Heart left ventricle (tissue), 16 donors: Measurements from ENCODE around the gene NCKIPSD. TPM values are rescaled to one million over a fixed set of nuclear protein-coding genes. Genes with fewer than 3 reads are reported as not detected.

Source experiments
- ATAC-seq, 4 donors: fragments of 200-7000 bp; cut with Tn5 transposase; one replicate each; pipeline ENCODE4 v1.9.1; 2020 to 2022; ENCODE audit warnings: moderate library complexity in 4 of 4, mild to moderate bottlenecking in 3 of 4, moderate number of reproducible peaks in 1 of 4
- DNase-seq, 5 donors: peaks; one replicate each; pipeline ENCODE4 v3.0.0-alpha.2; 2020
- H3K27ac ChIP-seq, 12 donors: fragments of 200-600 bp; sonication (generic) in 4 of 12; one replicate each; pipeline versions ENCODE4 v1.5.0 to v1.8.0; 2016 to 2022; ENCODE audit warnings: mild to moderate bottlenecking in 2 of 12
- H3K27me3 ChIP-seq, 9 donors: fragments of 200-600 bp; sonication (generic) in 2 of 9; one replicate each; pipeline versions ENCODE4 v1.5.1 to v1.8.0; 2016 to 2022; ENCODE audit warnings: mild to moderate bottlenecking in 3 of 9
- H3K36me3 ChIP-seq, 9 donors: fragments of 200-600 bp; sonication (generic) in 2 of 9; one replicate each; pipeline versions ENCODE4 v1.5.0 to v1.8.0; 2018 to 2022; ENCODE audit warnings: mild to moderate bottlenecking in 2 of 9
- H3K4me1 ChIP-seq, 12 donors: fragments of 200-600 bp; sonication (generic) in 4 of 12; one replicate each; pipeline versions ENCODE4 v1.5.0 to v1.8.0; 2016 to 2022; ENCODE audit warnings: mild to moderate bottlenecking in 3 of 12
- H3K4me3 ChIP-seq, 12 donors: fragments of 200-600 bp; sonication (generic) in 4 of 12; one replicate each; pipeline versions ENCODE4 v1.5.0 to v1.8.0; 2017 to 2022; ENCODE audit warnings: mild to moderate bottlenecking in 9 of 12, moderate library complexity in 4 of 12
- H3K9me3 ChIP-seq, 12 donors: fragments of 200-600 bp; sonication (generic) in 4 of 12; one replicate each; pipeline versions ENCODE4 v1.5.0 to v1.8.0; 2016 to 2022; ENCODE audit warnings: mild to moderate bottlenecking in 1 of 12
- CTCF ChIP-seq, 12 donors: fragments of 200-600 bp; sonication (generic) in 4 of 12; IDR thresholded peaks; one replicate each; pipeline versions ENCODE4 v1.5.0 to v1.8.0; 2018 to 2022; ENCODE audit warnings: antibody characterized with exemption in 12 of 12, mild to moderate bottlenecking in 5 of 12
- POLR2A ChIP-seq, 2 donors: fragments of 450-650 bp; IDR thresholded peaks; one replicate each; pipeline ENCODE4 v1.6.1; 2017; ENCODE audit warnings: antibody characterized with exemption in 2 of 2, mild to moderate bottlenecking in 2 of 2, moderate library complexity in 2 of 2
- WGBS, 4 donors: extraction: QIAGEN DNeasy Blood & Tissue Kit in 2 of 4; methylation state at CpG; one replicate each; pipeline versions ENCODE4 v1.1.5 to v1.1.7; 2013 to 2018; 5-methylcytosine and 5-hydroxymethylcytosine counted together
- intact Hi-C, 10 donors: fragments of 100-400 bp; cut with DNase I; formaldehyde crosslinking; loops; one replicate each; pipeline versions ENCODE4 v1.11.1 to v1.14.2; 2022
- polyA plus RNA-seq, 2 donors: library from polyadenylated mRNA; stranded (reverse); fragments of 200-250 nt; gene quantifications; one replicate each; pipeline ENCODE4 v1.2.3, GENCODE V29; 2013
- total RNA-seq, 9 donors: library from RNA; depleted of rRNA in 2 of 9; stranded (reverse); fragments of >200 nt in 2 of 9; fragmentation: NEBNext Ultra II Directional in 3 of 9; extraction: Animal tissue kit (Norgen Biotek cat#: 25700) in 3 of 9; gene quantifications; one replicate each; pipeline versions ENCODE4 v1.1.0 to v1.2.4, GENCODE V29; 2016 to 2023
- donor health status: ischemic (EF 13 %, LVEDD 7.1; RV severe dilation, severe dysfunction).
- donor health status: healthy with polysubstance abuse.
- donor health status: DM: no; HTN: yes; CAD: no.
- donor health status: DM: no; HTN: no; CAD: no.
- donor health status: ischemic (EF 25% LVEDD 6.9; RV normal size, moderate dysfunction).
- donor health status: ischemic (EF 25% LVEDD 5.7; RV mildly dilated, moderate dysfunction).
- donor health status: healthy.
- donor health status: DM: yes; HTN: yes; CAD: no.
- donor health status: ischemic (EF 35%, LVEDD 5.7; RV mildly dilated, moderate dysfunction).
- donor health status: nonischemic (EF 11% LVEDD 7.7; RV severe dilation, severe dysfunction).
- donor health status: DM: yes; HTN: yes; CAD: no.
- donor health status: PGD.
- donor health status: ischemic (EF 29% LVEDD 5.4; RV normal size, mild dysfunction).
- donor health status: nonischemic (EF 23%, LVEDD 6.1; RV moderate dilation, normal function).

The NCKIPSD gene
- total and polyA plus RNA-seq, 11 donors, result 9.8 to 47.6 (median 14.7) TPM

DNA sequence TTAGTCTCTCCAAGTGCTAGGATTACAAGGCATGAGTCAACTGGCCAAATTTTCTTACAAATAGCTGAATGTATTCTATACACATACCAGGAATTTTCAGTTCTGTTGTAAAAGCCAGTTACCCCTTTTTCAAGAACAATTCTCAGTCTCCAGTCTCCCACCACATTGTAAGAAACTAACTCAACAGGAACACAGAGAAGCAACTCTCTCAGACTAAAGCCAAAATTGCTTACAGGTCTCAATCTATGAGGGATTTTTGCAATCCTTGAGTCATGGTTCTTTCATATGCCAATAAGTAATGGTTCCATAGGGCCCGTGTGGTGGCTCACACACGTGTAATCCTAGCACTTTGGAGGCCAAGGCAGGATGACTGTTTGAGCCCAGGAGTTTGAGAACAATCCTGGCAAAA is 22.8 kb upstream of the NCKIPSD start:
- no peaks in the 10 kb centered on the region for H3K27me3 ChIP-seq
- WGBS, 4 donors, result 35 to 69% (median 42%) methylated on average over 2 of the region's 2 CpGs
- ATAC-seq (peak in 1 of 4 donors; percentile 24), DNase-seq (no peak)
- H3K9me3 ChIP-seq, result no peaks in the 10 kb centered on the region
- H3K4me1 ChIP-seq, result peaks cover 0 to 67% (median 25%) of the 10 kb centered on the region in 12 donors
- no peak overlapping the region for H3K4me3 ChIP-seq
- TF ChIP-seq POLR2A (IDR thresholded peaks at IDR 0.05), result no peak
- TF ChIP-seq CTCF (IDR thresholded peaks at IDR 0.05), result no peak
- intact Hi-C loops, result no loop called here
- H3K27ac ChIP-seq, result peak overlapping the region in 1 of 12 donors; percentile 2
- H3K36me3 ChIP-seq, result peaks cover 0 to 87% (median 58%) of the 10 kb centered on the region in 9 donors

DNA sequence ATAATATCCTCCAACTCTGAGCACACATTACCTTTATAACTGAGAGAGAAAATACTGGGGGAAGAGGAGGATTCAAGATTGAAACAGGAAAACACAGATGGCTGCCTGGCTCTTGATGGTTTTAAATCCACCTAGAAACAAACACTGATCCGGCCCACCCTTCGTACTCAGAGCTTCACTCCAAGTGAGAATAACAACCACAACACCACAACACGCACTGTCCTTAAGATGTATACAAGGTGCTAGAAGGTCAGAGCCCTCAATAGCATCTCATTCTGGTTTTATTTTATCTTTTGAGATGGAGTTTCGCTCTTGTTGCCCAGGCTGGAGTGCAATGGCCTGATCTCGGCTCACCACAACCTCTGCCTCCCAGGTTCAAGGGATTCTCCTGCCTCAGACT is 21.4 kb upstream of the NCKIPSD start:
- WGBS, 4 donors, result 84 to 90% (median 85%) methylated on average over 5 of the region's 5 CpGs
- Histone ChIP-seq H3K4me1 (peaks cover 0 to 66% (median 20%) of the 10 kb centered on the region in 12 donors), H3K27ac (no peak overlapping the region), H3K9me3 (no peaks in the 10 kb centered on the region), H3K4me3 (no peak overlapping the region), H3K36me3 (peaks cover 0 to 73% (median 51%) of the 10 kb centered on the region in 9 donors), H3K27me3 (no peaks in the 10 kb centered on the region)
- DNase-seq (no peak), ATAC-seq (no peak)
- intact Hi-C loops, result no loop called here
- TF ChIP-seq CTCF (IDR thresholded peaks at IDR 0.05) (no peak), POLR2A (IDR thresholded peaks at IDR 0.05) (no peak)

- 81 to 89% (median 83%) methylated on average over 6 of the region's 6 CpGs for WGBS, 4 donors
- no peak for TF ChIP-seq CTCF (IDR thresholded peaks at IDR 0.05)
- TF ChIP-seq POLR2A (IDR thresholded peaks at IDR 0.05), result no peak
- Histone ChIP-seq H3K36me3 (peaks cover 0 to 71% (median 38%) of the 10 kb centered on the region in 9 donors), H3K27me3 (no peaks in the 10 kb centered on the region), H3K27ac (no peak overlapping the region), H3K4me3 (no peak overlapping the region), H3K4me1 (peaks cover 0 to 37% (median 12%) of the 10 kb centered on the region in 12 donors), H3K9me3 (no peaks in the 10 kb centered on the region)
- no peak for DNase-seq
- ATAC-seq, result no peak
- intact Hi-C loops, result no loop called here
Measured at GRCh38 chr3:48702320-48702920, 16.7 kb upstream of the NCKIPSD start.

GRCh38 chr3:48700731-48701405 is 15.2 kb upstream of the NCKIPSD start:
- 88 to 95% (median 94%) methylated on average over 11 of the region's 11 CpGs for WGBS, 4 donors
- no peak for TF ChIP-seq POLR2A (IDR thresholded peaks at IDR 0.05)
- TF ChIP-seq CTCF (IDR thresholded peaks at IDR 0.05), result no peak
- DNase-seq (no peak), ATAC-seq (no peak)
- Histone ChIP-seq H3K27ac (no peak overlapping the region), H3K27me3 (no peaks in the 10 kb centered on the region), H3K4me3 (no peak overlapping the region), H3K36me3 (peaks cover 0 to 57% (median 24%) of the 10 kb centered on the region in 9 donors), H3K9me3 (no peaks in the 10 kb centered on the region), H3K4me1 (peaks cover 0 to 41% (median 15%) of the 10 kb centered on the region in 12 donors)
- intact Hi-C loops, result no loop called here
